ENCODE data around the gene UTRN. TPM values are rescaled to one million over a fixed set of nuclear protein-coding genes. Genes with fewer than 3 reads are reported as not detected.

The UTRN gene
- total and polyA plus RNA-seq, 9 donors: 40.8 to 110 (median 61.4) TPM

Other genes with a start within 250 kb of the UTRN start
- gene SF3B5, start 189.8 kb upstream of the UTRN start, total RNA-seq: 112 TPM
- 100 to 1,000 TPM in 7 of 8 donors, 10 to 100 TPM in 1; 93.0 to 125 (median 106) TPM for gene SF3B5, start 189.8 kb upstream of the UTRN start, polyA plus RNA-seq (ENCODE audit: insufficient read depth in 1 of 8, insufficient read length in 8 of 8, low replicate concordance in 1 of 8)
- gene STX11, start 134.8 kb upstream of the UTRN start, total RNA-seq: 1.4 TPM
- gene STX11, start 134.8 kb upstream of the UTRN start, polyA plus RNA-seq (ENCODE audit: insufficient read depth in 1 of 8, insufficient read length in 8 of 8, low replicate concordance in 1 of 8): 1 to 10 TPM; 1.2 to 3.3 (median 2.3) TPM